Activated CD4-positive, alpha-beta T cell treated with anti-CD3 and anti-CD28 coated beads for 24 hours (primary cell): Measurements from ENCODE around the gene PPP4R2.
A peak's percentile ranks its signal among the peaks of the same experiment; 100 is the strongest.

Experiments used
- DNase-seq, 2 donors: peaks; one replicate each; pipeline ENCODE4 v3.0.0-alpha.2; 2020; ENCODE audit warnings: low read depth in 2 of 2

Gene PPP4R2, protein sequence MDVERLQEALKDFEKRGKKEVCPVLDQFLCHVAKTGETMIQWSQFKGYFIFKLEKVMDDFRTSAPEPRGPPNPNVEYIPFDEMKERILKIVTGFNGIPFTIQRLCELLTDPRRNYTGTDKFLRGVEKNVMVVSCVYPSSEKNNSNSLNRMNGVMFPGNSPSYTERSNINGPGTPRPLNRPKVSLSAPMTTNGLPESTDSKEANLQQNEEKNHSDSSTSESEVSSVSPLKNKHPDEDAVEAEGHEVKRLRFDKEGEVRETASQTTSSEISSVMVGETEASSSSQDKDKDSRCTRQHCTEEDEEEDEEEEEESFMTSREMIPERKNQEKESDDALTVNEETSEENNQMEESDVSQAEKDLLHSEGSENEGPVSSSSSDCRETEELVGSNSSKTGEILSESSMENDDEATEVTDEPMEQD

DNA sequence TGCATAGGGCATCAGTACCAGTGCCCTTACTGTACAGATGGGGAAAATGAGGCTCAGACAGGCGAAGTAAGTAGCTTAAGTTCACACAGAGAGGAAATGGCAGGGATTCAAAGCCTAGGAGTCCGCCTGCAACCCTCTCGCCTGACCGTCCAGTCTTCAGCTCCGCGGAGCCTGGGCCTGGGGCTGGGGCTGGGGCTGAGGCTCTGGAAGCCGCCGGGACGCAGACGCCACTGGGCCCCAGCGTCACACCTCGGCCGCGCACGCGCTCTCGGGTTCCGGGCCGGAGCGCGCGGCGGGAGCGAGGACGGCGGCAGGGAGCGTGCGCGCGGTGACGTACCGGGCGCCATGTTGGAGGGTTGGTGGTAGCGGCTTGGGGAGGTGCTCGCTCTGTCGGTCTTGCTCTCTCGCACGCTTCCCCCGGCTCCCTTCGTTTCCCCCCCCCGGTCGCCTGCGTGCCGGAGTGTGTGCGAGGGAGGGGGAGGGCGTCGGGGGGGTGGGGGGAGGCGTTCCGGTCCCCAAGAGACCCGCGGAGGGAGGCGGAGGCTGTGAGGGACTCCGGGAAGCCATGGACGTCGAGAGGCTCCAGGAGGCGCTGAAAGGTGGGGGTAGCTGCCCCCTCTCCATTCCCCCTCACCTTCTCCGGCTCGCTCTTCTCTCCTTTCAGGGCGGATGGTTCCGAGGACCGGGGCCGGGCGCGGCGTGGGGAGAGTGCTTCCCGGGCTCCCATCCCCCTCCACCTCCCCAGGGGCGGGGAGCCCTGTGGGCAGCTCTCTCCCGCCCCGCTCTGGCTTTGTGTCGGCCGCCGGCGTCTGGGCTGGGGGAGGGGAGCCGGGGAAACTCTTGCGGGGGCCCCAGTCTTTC lies at the start of gene PPP4R2:
PPP4R2 (plus strand) TSS at position 339 of the 861 bp plus-strand sequence; CDS start at position 566, 227 bp downstream.
- peak; percentile 78 to 87 for DNase-seq

DNA sequence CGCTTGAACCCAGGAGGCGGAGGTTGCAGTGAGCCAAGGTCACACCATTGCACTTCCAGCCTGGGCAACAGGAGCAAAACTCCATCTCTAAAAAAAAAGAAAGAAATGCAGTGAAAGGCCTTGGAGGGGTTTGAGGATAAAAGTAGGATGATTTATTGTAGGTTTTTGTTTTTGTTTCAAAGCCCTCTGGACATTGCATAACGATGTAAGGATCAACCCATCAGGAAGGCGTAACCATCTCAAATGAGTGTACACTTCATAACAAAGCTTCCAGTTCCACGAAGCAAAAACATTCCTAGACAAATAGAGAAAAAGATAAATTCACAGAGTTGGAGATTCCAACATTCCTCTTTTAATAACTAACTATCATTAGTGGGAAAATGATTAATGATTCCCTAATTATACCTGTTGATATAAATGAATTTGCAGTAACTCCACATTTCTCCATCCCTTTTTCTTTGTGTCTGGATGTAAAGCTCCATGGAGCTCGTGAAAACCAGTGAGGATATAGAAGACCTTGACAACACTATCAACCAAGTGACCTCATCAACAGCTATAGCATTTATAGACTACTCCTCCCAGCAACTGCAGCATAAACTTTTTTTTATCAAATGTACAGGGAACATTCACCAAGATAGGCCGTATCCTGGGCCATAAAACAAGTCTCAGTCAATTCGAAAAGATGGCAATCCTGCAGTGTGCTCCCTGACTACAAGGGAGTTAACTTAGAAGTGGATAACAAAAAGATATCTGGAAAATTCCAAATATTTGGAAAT lies 48.7 kb upstream of the PPP4R2 start:
- DNase-seq: no peak

DNA sequence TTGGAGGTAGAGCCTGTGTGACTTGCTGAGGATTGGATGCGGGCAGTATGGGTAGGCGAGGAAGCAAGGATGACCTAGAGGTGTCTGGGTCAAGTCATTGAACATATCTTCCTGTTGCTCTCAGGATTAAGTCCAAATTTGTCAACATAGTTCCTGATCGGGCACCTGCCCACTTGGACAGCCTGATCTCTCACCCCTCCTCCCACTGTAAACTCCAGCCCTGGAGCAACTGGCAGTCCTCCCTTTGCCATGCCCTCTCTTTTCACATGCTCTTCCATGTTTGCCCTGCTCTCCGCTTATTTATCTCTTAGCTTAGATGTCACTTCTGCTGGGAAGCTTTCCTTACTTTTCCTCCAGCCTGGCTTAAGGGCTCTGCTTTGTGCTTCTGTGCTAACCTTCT lies 47.6 kb upstream of the PPP4R2 start:
- no peak for DNase-seq

DNA sequence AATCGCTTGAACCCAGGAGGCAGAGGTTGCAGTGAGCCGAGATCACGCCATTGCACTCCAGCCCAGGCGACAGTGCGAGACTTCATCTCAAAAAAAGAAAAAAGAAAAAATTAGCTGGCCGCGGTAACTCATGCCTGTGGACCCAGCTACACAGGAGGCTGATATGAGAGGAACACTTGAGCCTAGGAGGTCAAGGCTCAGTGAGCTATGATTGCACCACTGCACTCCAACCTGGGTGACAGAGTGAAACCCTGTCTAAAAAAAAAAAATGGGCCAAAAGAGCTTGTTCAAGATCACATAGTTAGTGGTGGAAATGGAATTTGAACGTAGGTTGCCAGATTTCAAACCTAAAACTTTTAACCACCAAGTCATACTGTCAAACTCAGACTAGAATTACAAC lies 46.2 kb upstream of the PPP4R2 start:
- no peak for DNase-seq

DNA sequence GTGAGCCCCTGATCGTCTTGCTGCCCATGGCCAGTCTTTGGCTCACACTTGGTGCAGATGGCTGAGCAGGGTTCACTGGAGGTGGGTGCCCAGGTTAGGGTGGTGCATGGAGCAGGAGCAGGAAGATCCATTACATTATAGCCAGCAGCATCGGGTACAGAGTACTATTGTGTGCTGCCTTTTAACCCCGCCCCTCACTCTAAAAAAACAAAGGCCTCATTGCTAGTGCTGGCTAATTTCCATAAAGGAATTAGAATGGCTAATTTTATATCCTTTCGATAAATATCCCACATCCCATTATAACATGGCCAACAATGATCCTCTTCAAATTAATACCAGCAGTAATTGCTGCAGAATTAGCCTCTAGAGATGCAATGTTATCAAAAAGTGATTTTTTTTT lies 45.8 kb upstream of the PPP4R2 start:
- DNase-seq: no peak

DNA sequence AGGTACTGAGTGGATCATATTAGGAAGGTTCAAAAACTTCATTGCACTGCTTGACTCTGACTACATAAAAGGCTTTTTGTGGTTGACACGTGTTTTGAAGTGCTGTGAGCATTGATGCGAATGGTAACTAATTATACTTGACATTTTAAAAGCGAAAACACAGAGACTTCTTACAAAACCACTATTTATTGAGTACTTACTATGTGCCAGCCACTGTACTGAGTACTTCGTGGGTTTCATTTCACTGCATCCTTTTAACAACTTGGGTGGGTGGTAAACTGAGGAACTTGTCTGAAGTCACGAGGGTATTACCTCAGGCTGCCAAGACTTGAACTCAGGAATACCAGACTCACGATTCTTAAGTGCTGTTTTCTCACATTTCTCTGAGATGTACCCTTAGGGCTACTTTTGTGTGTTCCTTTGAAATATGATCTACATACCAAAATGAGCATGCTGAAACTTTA lies 45.3 kb upstream of the PPP4R2 start:
- no peak for DNase-seq

DNA sequence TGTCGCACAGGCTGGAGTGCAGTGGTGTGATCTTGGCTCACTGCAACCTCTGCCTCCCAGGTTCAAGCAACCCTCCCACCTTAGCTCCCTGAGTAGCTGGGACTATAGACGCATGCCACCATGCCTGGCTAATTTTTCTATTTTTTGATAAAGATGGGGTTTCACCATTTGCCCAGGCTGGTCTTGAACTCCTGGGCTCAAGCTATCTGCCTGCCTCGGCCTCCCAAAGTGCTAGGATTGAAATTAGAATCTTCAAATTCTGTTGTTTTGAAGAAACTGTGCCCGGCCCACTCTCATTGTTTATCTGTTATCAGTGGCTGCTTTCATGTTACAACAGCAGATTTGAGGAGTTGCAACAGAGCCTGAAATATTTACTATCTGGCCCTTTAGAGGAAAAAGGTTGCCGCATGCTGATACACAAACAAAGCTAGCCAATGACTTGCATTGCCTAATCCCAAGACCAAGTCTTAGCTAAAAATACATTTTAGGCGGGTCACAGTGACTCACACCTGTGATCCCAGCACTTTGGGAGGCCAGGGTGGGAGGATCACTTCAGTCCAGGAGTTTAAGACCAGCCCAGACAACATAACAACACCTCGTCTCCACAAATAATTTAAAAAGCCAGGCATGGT lies 43.2 kb upstream of the PPP4R2 start:
- no peak for DNase-seq

DNA sequence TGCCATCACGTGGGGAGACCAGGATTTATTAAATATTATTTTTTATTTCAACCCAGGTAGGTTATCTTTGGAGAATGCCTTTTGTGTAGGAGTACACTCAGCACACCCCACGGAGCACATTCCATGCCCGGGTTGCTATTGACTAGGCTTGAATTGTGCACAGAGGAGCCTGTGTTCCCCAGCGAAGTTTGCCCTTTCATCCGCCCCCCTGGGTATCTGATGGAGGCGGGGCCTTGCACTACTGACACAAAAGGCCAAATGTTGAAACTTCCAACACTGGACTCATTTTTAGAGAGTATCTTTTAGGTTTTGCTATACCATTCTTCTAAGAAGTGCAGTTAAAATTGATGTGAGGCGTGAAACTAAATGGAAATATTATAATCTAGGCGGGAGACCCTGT lies 39.3 kb upstream of the PPP4R2 start:
- no peak for DNase-seq

GRCh38 chr3:72959336-72959735 lies 37.3 kb upstream of the PPP4R2 start:
- DNase-seq: no peak

GRCh38 chr3:72960812-72961518 lies 35.6 kb upstream of the PPP4R2 start:
- no peak for DNase-seq

DNA sequence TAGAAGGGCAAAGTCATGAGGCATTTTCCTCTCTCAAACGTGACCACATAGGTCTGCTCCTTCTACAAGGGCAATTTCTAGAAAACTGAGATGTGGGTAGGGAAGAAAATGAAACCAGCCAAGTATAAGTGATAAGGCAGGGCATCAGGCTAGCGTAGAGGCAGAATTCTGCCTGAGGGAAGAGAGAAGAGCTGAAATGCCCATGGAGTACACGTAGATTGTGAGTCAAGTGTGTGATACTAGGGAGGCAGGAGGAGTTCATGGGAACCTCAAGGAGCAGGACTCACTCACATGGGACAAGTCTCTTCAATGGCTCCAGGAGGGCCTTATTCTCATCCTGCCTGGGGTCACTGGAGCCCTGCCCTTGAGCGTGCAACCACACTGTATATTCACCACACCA lies 34.9 kb upstream of the PPP4R2 start:
- DNase-seq: no peak

GRCh38 chr3:72962317-72962716 lies 34.3 kb upstream of the PPP4R2 start:
- no peak for DNase-seq

GRCh38 chr3:72964633-72965032 lies 32.0 kb upstream of the PPP4R2 start:
- DNase-seq: no peak

DNA sequence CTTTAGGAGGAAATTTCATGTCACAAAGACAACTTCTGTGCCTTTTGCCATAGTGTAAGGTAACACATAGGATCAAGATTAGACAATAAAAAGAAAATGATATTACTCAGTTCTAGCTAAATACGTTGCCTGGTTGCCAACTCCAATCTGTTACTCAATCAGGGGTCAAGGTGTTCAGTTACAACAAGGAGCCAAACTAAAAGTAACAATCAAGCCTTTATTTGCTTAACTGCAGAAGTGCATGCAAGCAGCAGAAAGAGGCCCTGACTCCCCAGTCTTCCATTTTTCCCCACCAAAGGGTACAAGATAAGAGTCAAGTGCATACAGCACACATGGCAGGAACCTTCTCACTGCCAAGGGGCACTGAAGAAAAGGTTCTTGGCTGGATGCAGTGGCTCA lies 28.3 kb upstream of the PPP4R2 start:
- no peak for DNase-seq

DNA sequence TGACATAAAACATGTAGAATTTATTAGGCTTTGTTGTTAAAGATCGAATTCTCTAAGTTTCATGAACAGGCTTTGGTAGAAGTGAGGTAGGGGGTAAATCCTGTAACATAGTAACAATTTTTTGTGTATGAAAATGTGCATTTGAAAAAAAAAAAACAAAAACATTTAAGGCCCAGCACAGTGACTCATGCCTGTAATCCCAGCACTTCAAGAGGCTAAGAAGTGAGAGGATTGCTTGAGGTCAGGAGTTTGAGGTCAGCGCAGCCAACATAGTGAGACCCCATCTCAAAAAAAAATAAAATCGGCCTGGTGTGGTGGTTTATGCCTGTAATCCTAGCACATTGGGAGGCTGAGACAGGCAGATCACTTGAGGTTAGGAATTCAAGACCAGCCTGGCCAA lies 26.8 kb upstream of the PPP4R2 start:
- no peak for DNase-seq

GRCh38 chr3:72970942-72971341 lies 25.7 kb upstream of the PPP4R2 start:
- no peak for DNase-seq

DNA sequence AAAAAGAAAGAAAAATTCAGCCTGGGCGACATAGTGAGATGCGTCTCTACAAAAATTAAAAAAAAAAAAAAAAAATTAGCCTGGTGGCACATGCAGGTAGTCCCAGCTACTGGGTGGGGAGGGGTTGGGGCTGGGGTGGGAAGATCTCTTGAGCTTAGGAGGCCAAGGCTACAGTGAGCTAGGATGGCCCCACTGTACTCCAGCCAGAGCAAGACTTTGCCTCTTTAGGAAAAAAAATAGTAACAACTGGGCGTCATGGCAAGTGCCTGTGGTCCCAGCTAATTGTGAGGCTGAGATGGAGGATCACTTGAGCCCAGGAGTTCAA lies 23.9 kb upstream of the PPP4R2 start:
- DNase-seq: no peak

- no peak for DNase-seq
Observed at GRCh38 chr3:72973031-72973723, 23.4 kb upstream of the PPP4R2 start.

- no peak for DNase-seq
Observed at GRCh38 chr3:72973786-72974185, 22.8 kb upstream of the PPP4R2 start.

- DNase-seq: no peak
Observed at GRCh38 chr3:72974956-72975355, 21.7 kb upstream of the PPP4R2 start.
